ENCODE measurements around the gene REST. TPM values are rescaled to one million over a fixed set of nuclear protein-coding genes. Genes with fewer than 3 reads are reported as not detected.

REST gene
- total and polyA plus RNA-seq, 9 of the 15 experiments (the other 6 are each of a cell fraction or from before 2014, with no cell fraction given), result 2.9 to 24.0 (median 19.2) TPM

GRCh38 chr4:56909086-56909894 is 1.6 kb downstream of the REST start (continued):
- TF ChIP-seq MXD1 (CRISPR knock-in tag; IDR thresholded peaks at IDR 0.05; ENCODE audit: borderline replicate concordance, poor library complexity, severe bottlenecking) (no peak), EGR1 (conservative IDR thresholded peaks at IDR 0.05) (peak; percentile 45), KHSRP (IDR thresholded peaks at IDR 0.05) (no peak), MIER1 (IDR thresholded peaks at IDR 0.05; ENCODE audit: low read depth) (peak; percentile 50; the same call in 1 of the 2 replicates), RREB1 (CRISPR knock-in tag; IDR thresholded peaks at IDR 0.05) (no peak), ZBTB9 (CRISPR knock-in tag; IDR thresholded peaks at IDR 0.05) (no peak), AFF4 (CRISPR knock-in tag; IDR thresholded peaks at IDR 0.05) (peak; percentile 60; the same call in 1 of the 2 replicates), NKRF (IDR thresholded peaks at IDR 0.05; ENCODE audit: borderline replicate concordance) (0 out of 2 replicates have a peak, but pooled peaks have one; percentile 22)

Data from K562 (cell line).